SJCRH30 (cell line): ENCODE data around the gene GLI3. TPM values are rescaled to one million over a fixed set of nuclear protein-coding genes. Genes with fewer than 3 reads are reported as not detected.

ENCODE experiments used
- DNase-seq, 2 experiments: peaks; one replicate each; pipeline ENCODE4 v3.0.0-alpha.2; 2015 to 2020
- H3K27ac ChIP-seq: fragments of 250-450 bp; sonication (Bioruptor Pico); 2 replicates; pipeline ENCODE4 v1.5.1; 2020; ENCODE audit warnings: mild to moderate bottlenecking, moderate library complexity
- H3K27me3 ChIP-seq: fragments of 250-450 bp; sonication (Bioruptor Pico); 2 replicates; pipeline ENCODE4 v1.5.1; 2020; ENCODE audit warnings: mild to moderate bottlenecking, moderate library complexity
- H3K36me3 ChIP-seq: fragments of 250-450 bp; sonication (Bioruptor Pico); 2 replicates; pipeline ENCODE4 v1.5.1; 2020; ENCODE audit warnings: mild to moderate bottlenecking, moderate library complexity
- H3K4me1 ChIP-seq: fragments of 250-450 bp; sonication (Bioruptor Pico); 2 replicates; pipeline ENCODE4 v1.5.1; 2020; ENCODE audit warnings: mild to moderate bottlenecking, moderate library complexity
- H3K4me3 ChIP-seq: fragments of 250-450 bp; sonication (Bioruptor Pico); 2 replicates; pipeline ENCODE4 v1.5.1; 2020; ENCODE audit warnings: mild to moderate bottlenecking, moderate library complexity
- H3K9me3 ChIP-seq: fragments of 250-450 bp; sonication (Bioruptor Pico); replicated peaks from 2 replicates; pipeline ENCODE4 v1.5.1; 2020; ENCODE audit warnings: mild to moderate bottlenecking, moderate library complexity
- total RNA-seq: library from RNA; depleted of rRNA; stranded (reverse); fragments of >200 nt; shearing (Covaris generic); gene quantifications from 2 replicates; pipeline ENCODE4 v1.2.3, GENCODE V29; 2014; rRNA removed

The GLI3 gene
- total RNA-seq = 8.9 and 11.1 TPM in 2 replicates

- no peaks in the 10 kb centered on the region for H3K9me3 ChIP-seq
- no peaks in the 10 kb centered on the region for H3K27me3 ChIP-seq
- peak within 1 kb of the TSS; percentile 78 for H3K27ac ChIP-seq
- peaks cover 33% of the 10 kb centered on the region for H3K4me1 ChIP-seq
- H3K36me3 ChIP-seq = no peaks in the 10 kb centered on the region
- peak within 1 kb of the TSS; percentile 77 for H3K4me3 ChIP-seq
- peak; percentile 88 to 89 for DNase-seq
Observed at GRCh38 chr7:42236976-42237810, at the start of gene GLI3. Gene GLI3, minus strand, starts transcription at chr7:42237209. Its CDS starts 13,956 bp downstream, at chr7:42223253.

GRCh38 chr7:42285383-42285824 lies 48.4 kb upstream of the GLI3 start:
- Histone ChIP-seq H3K4me1 (no peaks in the 10 kb centered on the region), H3K9me3 (no peaks in the 10 kb centered on the region), H3K4me3 (no peak overlapping the region), H3K36me3 (no peaks in the 10 kb centered on the region), H3K27me3 (peaks cover 5% of the 10 kb centered on the region; the same call in 1 of the 2 replicates), H3K27ac (no peak overlapping the region)
- DNase-seq = no peak

- Histone ChIP-seq H3K27me3 (no peaks in the 10 kb centered on the region), H3K27ac (no peak overlapping the region), H3K4me1 (no peaks in the 10 kb centered on the region), H3K9me3 (no peaks in the 10 kb centered on the region), H3K4me3 (no peak overlapping the region), H3K36me3 (no peaks in the 10 kb centered on the region)
- DNase-seq = no peak
Observed at GRCh38 chr7:42283553-42283952, 46.5 kb upstream of the GLI3 start.

DNA sequence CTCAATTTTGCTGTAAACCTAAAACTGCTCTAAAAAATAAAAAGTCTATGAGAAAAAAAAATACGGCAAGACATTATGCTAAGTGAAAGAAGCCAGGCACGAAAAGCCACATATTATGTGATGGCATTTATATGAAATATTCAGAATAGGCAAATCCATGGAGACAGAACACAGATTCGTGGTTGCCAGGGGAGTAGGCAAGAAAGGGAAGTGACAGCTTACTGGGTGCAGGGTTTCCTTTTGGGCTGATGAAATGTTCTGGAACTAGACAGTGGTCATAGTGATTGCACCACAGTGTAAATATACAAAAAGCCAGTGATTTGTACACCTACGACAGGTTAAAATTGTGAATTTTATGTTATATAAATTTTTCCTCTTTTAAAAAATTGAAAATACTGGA lies 41.3 kb upstream of the GLI3 start:
- Histone ChIP-seq H3K36me3 (no peaks in the 10 kb centered on the region), H3K9me3 (no peaks in the 10 kb centered on the region), H3K4me1 (no peaks in the 10 kb centered on the region), H3K4me3 (no peak overlapping the region), H3K27me3 (0 out of 2 replicates have a peak, but pooled peaks cover 2% of the 10 kb centered on the region), H3K27ac (no peak overlapping the region)
- DNase-seq = no peak

- Histone ChIP-seq H3K9me3 (no peaks in the 10 kb centered on the region), H3K4me3 (no peak overlapping the region), H3K4me1 (no peaks in the 10 kb centered on the region), H3K27me3 (0 out of 2 replicates have a peak, but pooled peaks cover 2% of the 10 kb centered on the region), H3K27ac (no peak overlapping the region), H3K36me3 (no peaks in the 10 kb centered on the region)
- no peak for DNase-seq
Observed at GRCh38 chr7:42274053-42274452, 37.0 kb upstream of the GLI3 start.

DNA sequence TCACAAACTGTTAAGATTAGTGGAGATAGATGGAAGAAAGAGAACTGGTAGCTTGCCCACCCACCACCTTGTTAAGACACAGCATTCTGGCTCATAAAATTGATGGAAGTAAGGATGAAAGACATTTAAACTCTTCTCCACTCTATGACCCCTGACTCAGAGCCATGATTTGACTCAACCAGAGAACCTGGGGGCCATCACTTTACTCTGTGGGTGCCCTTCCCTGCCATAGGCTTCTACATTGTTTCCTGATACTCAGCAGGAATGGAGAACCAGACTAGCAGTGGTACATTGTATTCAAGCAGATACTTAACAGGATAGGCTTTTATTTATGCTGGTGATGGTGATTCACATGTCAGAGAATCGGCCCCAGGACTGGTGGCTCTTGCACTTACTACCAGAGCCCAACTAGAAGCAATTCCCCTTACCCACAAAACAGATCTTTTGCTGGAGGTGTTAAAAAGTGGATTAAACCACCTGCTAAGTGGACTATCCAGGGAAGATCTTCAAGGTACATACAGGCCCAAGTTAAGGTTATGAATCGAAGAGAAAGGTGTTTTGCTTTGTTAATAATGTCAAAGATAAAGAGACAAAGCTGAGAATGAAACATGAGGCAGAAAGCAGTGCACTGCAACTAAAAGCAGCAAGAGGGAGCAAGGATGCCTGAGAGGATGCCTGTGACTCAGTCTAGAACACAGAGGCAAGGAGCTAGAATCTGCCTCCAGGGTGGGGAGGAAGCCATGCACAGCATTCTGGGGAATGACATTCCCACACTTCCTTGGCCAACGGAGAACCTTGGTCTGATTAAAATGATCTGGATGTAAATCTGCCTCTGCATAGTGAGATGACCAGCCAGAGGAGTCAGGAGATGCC lies 36.0 kb upstream of the GLI3 start:
- no peak for DNase-seq
- Histone ChIP-seq H3K4me1 (no peaks in the 10 kb centered on the region), H3K27ac (no peak overlapping the region), H3K4me3 (no peak overlapping the region), H3K36me3 (no peaks in the 10 kb centered on the region), H3K27me3 (0 out of 2 replicates have a peak, but pooled peaks cover 2% of the 10 kb centered on the region), H3K9me3 (no peaks in the 10 kb centered on the region)

- Histone ChIP-seq H3K27ac (no peak overlapping the region), H3K9me3 (no peaks in the 10 kb centered on the region), H3K4me3 (no peak overlapping the region), H3K4me1 (no peaks in the 10 kb centered on the region), H3K36me3 (no peaks in the 10 kb centered on the region), H3K27me3 (no peaks in the 10 kb centered on the region)
- DNase-seq = no peak
Observed at GRCh38 chr7:42269161-42269560, 32.2 kb upstream of the GLI3 start.

DNA sequence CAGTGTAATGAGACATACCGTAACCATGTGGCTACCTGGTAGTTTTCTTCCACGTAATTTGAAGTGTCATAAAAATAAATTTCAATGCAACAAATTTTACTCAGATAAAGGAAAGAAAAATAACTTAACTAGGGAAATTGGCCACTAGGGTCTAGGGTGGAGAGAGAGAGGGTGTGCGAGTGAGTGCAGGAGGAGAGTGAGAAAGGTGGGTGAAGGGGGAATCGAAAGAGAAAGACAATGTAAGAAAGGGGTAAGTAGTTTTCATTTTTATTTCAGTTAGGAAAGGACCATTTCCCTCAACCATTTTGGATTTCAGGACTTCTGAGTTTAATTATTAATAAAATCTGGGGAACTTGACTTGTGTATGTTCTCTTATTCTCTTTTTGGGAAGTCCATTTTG lies 27.7 kb upstream of the GLI3 start:
- H3K4me3 ChIP-seq = no peak overlapping the region
- H3K4me1 ChIP-seq = peaks cover 5% of the 10 kb centered on the region; the same call in 1 of the 2 replicates
- H3K9me3 ChIP-seq = no peaks in the 10 kb centered on the region
- no peak overlapping the region for H3K27ac ChIP-seq
- DNase-seq = no peak
- H3K36me3 ChIP-seq = no peaks in the 10 kb centered on the region
- no peaks in the 10 kb centered on the region for H3K27me3 ChIP-seq

DNA sequence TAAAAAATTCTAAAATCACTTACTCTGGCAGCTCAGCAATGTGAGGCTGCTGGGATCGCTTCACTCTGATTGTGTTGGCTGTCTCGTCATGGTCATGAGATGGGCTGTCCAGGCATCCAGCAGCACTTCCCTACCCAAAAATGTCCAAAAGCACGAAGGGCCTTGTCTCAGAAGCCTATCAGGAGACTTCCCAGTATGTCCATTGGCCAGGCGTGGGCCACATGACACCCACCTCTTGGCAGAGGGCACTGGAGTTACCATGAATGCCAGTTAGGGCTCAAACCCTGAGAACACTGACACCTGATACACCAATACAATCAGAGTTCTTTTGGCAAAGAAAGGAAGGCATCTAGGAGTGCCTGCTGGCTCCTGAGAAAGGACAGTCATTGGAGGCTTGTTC lies 27.0 kb upstream of the GLI3 start:
- no peak for DNase-seq
- no peak overlapping the region for H3K4me3 ChIP-seq
- H3K36me3 ChIP-seq = no peaks in the 10 kb centered on the region
- H3K9me3 ChIP-seq = no peaks in the 10 kb centered on the region
- no peaks in the 10 kb centered on the region for H3K27me3 ChIP-seq
- peaks cover 5% of the 10 kb centered on the region; the same call in 1 of the 2 replicates for H3K4me1 ChIP-seq
- no peak overlapping the region for H3K27ac ChIP-seq

- Histone ChIP-seq H3K4me1 (peaks cover 5% of the 10 kb centered on the region; the same call in 1 of the 2 replicates), H3K27ac (no peak overlapping the region)
- peak; percentile 32 to 39 for DNase-seq
Observed at GRCh38 chr7:42262964-42263363, 26.0 kb upstream of the GLI3 start.

DNA sequence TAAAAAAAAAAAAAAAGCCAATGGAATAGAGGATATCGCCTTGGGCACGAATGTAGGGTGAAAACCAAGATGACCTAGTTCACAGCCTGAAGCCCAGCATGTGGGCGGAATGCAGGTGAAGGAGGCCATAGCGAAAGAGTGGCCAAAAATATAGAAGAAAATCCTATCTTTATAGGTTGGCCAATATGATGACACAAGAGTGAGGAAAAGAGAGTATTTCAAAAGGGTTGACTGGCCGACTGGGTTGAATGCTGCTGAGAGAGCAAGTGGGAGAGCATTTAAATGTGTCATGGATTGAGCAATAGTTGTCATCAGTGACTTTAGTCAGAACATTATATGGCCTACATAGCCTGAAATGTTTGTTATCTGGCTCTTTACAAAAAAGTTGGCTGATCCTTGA lies 17.2 kb upstream of the GLI3 start:
- Histone ChIP-seq H3K27me3 (no peaks in the 10 kb centered on the region), H3K4me1 (peaks cover 5% of the 10 kb centered on the region; the same call in 1 of the 2 replicates), H3K36me3 (no peaks in the 10 kb centered on the region; the same call in 1 of the 2 replicates), H3K4me3 (no peak overlapping the region), H3K9me3 (no peaks in the 10 kb centered on the region), H3K27ac (no peak overlapping the region; the same call in 1 of the 2 replicates)
- DNase-seq = no peak

More at GRCh38 chr7:42262964-42263363, 26.0 kb upstream of the GLI3 start:
- no peaks in the 10 kb centered on the region for H3K36me3 ChIP-seq
- no peak overlapping the region for H3K4me3 ChIP-seq
- H3K9me3 ChIP-seq = no peaks in the 10 kb centered on the region
- no peaks in the 10 kb centered on the region for H3K27me3 ChIP-seq

GRCh38 chr7:42253316-42253715 lies 16.3 kb upstream of the GLI3 start:
- Histone ChIP-seq H3K9me3 (no peaks in the 10 kb centered on the region), H3K36me3 (no peaks in the 10 kb centered on the region; the same call in 1 of the 2 replicates), H3K27me3 (no peaks in the 10 kb centered on the region), H3K4me3 (no peak overlapping the region), H3K4me1 (peaks cover 5% of the 10 kb centered on the region; the same call in 1 of the 2 replicates), H3K27ac (peak overlapping the region; percentile 55)
- DNase-seq = peak; percentile 41 to 60

DNA sequence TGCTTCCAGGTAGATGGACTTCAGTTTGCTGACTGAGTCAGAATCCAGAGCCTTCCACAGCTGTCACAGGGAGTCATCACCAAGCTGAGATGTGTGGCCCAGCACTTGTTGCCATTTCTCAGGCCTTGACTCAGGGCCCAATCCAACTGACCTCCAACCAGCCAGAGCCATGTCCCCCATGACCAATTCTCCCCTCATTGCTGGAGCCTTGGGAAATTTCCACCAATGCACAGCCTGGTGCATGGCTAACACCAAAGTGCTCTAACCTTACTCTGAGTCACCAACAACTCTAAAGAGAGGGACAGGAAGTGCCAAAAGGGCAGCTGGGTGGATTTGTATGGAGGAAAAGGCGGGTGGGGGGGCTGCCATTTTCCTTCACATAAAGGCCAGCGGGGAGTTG lies 13.4 kb upstream of the GLI3 start:
- Histone ChIP-seq H3K4me1 (peaks cover 17% of the 10 kb centered on the region), H3K27me3 (no peaks in the 10 kb centered on the region)
- DNase-seq = no peak

GRCh38 chr7:42248579-42248978 lies 11.6 kb upstream of the GLI3 start:
- Histone ChIP-seq H3K27me3 (no peaks in the 10 kb centered on the region), H3K27ac (no peak overlapping the region), H3K9me3 (no peaks in the 10 kb centered on the region), H3K4me1 (peaks cover 15% of the 10 kb centered on the region), H3K4me3 (no peak overlapping the region), H3K36me3 (no peaks in the 10 kb centered on the region)
- no peak for DNase-seq

More for the DNA sequence above, 13.4 kb upstream of the GLI3 start:
- Histone ChIP-seq H3K9me3 (no peaks in the 10 kb centered on the region), H3K4me3 (no peak overlapping the region), H3K36me3 (no peaks in the 10 kb centered on the region), H3K27ac (no peak overlapping the region)

DNA sequence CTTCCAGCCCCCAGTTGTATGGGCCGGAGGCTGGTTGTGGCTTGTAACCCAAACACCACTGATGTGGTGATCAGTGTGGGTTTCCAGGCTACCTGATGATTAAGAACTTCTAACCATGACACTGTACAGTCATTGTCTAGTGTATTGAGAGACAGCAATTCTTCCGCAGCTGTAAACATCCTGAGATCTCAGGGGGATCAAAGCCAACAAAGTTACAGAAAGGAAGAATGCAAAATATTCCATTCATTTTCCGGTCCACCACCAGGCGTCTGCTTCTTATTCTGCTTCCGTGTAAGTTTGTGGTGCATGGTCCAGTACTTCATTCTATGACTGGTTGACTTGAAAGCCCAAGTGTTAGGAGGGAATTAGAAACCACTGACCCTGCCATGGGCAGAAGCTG lies 10.3 kb upstream of the GLI3 start:
- H3K27ac ChIP-seq = no peak overlapping the region; the same call in 1 of the 2 replicates
- H3K36me3 ChIP-seq = no peaks in the 10 kb centered on the region
- peak; percentile 56 to 68 for DNase-seq
- H3K4me1 ChIP-seq = peaks cover 12% of the 10 kb centered on the region
- H3K9me3 ChIP-seq = no peaks in the 10 kb centered on the region
- H3K4me3 ChIP-seq = no peak overlapping the region
- no peaks in the 10 kb centered on the region for H3K27me3 ChIP-seq
